Measurements from ENCODE around the gene THSD7A.

The THSD7A gene

GRCh38 chr7:11750191-11750590, 81.8 kb downstream of the THSD7A start:
- DNase-seq (ENCODE audit: low read depth) = no peak

- DNase-seq (ENCODE audit: low read depth) = no peak
These were observed 82.4 kb downstream of the THSD7A start for GRCh38 chr7:11749629-11750028.

- no peak for DNase-seq (ENCODE audit: low read depth)
These were observed 83.1 kb downstream of the THSD7A start for GRCh38 chr7:11748884-11749283.

GRCh38 chr7:11747715-11748485, 84.1 kb downstream of the THSD7A start:
- DNase-seq (ENCODE audit: low read depth) = no peak

GRCh38 chr7:11746591-11746990, 85.4 kb downstream of the THSD7A start:
- no peak for DNase-seq (ENCODE audit: low read depth)

GRCh38 chr7:11743548-11743947, 88.5 kb downstream of the THSD7A start:
- no peak for DNase-seq (ENCODE audit: low read depth)

- DNase-seq (ENCODE audit: low read depth) = no peak
These were observed 89.0 kb downstream of the THSD7A start for GRCh38 chr7:11743016-11743415.

- no peak for DNase-seq (ENCODE audit: low read depth)
These were observed 89.5 kb downstream of the THSD7A start for GRCh38 chr7:11742496-11742895.

GRCh38 chr7:11737723-11738122, 94.3 kb downstream of the THSD7A start:
- no peak for DNase-seq (ENCODE audit: low read depth)

GRCh38 chr7:11732207-11732606, 99.8 kb downstream of the THSD7A start:
- DNase-seq (ENCODE audit: low read depth) = no peak

GRCh38 chr7:11730725-11731124, 101.3 kb downstream of the THSD7A start:
- DNase-seq (ENCODE audit: low read depth) = no peak

- no peak for DNase-seq (ENCODE audit: low read depth)
These were observed 104.1 kb downstream of the THSD7A start for GRCh38 chr7:11727864-11728263.

GRCh38 chr7:11726794-11727155, 105.2 kb downstream of the THSD7A start:
- DNase-seq (ENCODE audit: low read depth) = no peak

- DNase-seq (ENCODE audit: low read depth) = no peak
These were observed 105.8 kb downstream of the THSD7A start for GRCh38 chr7:11726001-11726793.

GRCh38 chr7:11716185-11716584, 115.8 kb downstream of the THSD7A start:
- DNase-seq (ENCODE audit: low read depth) = no peak

GRCh38 chr7:11714676-11715075, 117.3 kb downstream of the THSD7A start:
- no peak for DNase-seq (ENCODE audit: low read depth)

GRCh38 chr7:11714205-11714604, 117.8 kb downstream of the THSD7A start:
- DNase-seq (ENCODE audit: low read depth) = no peak

- no peak for DNase-seq (ENCODE audit: low read depth)
These were observed 118.6 kb downstream of the THSD7A start for GRCh38 chr7:11713352-11713751.

GRCh38 chr7:11710377-11710776, 121.6 kb downstream of the THSD7A start:
- DNase-seq (ENCODE audit: low read depth) = no peak

- DNase-seq (ENCODE audit: low read depth) = no peak
These were observed 122.8 kb downstream of the THSD7A start for GRCh38 chr7:11709196-11709595.

GRCh38 chr7:11707606-11708193, 124.3 kb downstream of the THSD7A start:
- no peak for DNase-seq (ENCODE audit: low read depth)

- DNase-seq (ENCODE audit: low read depth) = no peak
These were observed 125.1 kb downstream of the THSD7A start for GRCh38 chr7:11706666-11707605.
